ENCODE data around the gene CEP43.
A peak's percentile ranks its signal among the peaks of the same experiment; 100 is the strongest.

The CEP43 gene

DNA sequence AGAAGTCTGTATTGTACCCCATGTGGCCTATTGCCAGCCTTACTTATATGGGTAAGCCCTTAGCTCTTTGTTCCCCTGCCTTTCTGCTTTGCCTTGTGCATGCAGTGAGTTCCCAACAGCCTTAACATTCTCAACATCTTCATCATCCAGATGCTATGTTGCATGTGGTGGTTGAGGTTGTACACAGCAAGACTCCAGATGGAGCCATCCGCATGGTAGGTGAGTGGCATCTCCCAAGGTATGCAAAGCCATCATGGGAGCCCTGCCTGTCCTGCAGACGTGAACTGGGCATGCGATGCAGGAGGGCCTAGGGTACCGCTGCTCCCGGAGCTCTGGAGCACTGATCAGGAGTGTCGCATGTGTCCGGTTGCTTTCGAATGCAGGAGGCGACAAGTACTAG is 16.1 kb downstream of the CEP43 start:
- no peak for DNase-seq

GRCh38 chr6:167020206-167020605 is 21.0 kb downstream of the CEP43 start:
- DNase-seq, result no peak

DNA sequence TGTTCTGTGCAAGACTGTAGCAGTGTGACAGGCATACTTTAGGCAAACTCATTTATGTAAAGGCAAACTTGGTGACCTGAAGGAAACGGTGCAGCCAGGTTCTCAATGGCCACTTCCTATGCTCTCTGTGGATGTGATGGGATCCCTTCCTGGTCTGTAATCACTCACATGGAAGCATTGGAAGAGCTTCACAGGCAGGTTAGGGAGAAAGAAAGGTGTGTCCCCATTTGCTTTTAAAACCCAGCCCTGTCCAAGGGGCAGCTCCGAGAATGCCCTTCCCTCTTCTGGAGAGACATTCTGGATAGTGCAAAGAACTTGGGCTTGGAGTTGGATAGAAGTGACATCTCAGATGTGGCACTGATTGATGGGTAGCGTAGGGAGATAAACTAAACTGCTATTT is 28.1 kb downstream of the CEP43 start:
- no peak for DNase-seq

DNA sequence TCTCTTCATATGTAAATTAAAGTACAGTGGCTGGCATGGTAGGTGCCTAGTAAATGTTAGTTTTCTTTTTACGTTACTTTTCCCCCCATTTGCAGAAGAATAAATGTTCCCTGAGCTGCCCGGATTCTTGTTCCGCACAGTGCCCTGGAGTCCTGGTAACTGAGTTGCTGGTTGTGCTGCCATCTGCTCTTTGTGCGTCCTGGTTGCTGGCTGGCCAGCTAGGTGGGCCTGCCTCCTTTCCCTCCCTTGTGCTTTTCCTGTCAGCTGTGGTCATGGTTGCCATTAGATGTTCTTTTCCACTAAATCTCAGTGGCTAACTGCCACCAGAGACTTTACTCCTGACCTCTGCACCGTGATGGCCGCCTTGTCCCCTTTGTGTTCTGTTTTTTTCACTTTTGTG is 28.6 kb downstream of the CEP43 start:
- no peak for DNase-seq

DNA sequence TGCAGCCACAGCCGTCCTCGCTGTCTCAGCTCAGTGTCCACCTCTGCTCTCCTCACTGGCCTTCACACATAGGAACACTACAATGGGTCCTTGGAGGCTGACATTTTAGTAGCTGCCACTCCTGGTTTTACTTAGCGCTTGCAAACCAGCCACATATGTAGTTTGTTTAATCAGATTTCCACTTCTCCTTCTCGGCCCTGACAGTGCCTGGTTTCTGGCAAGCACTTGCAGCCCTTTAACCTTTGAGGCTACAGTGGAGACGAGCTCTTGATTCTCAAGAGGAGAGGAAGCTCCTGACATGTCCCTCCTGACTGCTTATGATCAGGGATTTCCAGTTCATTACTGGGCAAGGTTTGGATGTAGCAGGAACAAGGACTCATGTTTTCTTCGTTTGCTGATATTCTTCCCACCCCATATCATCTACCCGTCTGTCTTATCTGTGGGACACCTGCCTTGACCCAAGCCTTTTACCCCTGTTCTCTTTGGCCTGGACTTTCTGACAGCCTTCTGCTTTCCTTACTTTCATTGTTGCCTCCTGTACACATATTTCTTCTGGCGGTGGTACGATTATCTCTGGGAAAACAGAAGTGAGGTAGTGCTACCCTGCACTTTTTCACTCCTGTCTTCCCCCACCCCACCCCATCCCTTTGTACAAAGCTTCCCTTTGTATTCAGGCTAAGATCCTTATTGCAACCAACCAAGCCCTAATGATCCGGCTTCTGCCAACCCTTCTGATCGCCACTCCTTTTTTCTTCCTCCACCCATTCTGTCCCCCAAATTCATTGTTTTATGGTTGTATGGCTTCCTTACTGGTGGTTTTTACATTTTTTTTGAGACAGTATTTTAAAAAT is 31.2 kb downstream of the CEP43 start:
- no peak for DNase-seq

DNA sequence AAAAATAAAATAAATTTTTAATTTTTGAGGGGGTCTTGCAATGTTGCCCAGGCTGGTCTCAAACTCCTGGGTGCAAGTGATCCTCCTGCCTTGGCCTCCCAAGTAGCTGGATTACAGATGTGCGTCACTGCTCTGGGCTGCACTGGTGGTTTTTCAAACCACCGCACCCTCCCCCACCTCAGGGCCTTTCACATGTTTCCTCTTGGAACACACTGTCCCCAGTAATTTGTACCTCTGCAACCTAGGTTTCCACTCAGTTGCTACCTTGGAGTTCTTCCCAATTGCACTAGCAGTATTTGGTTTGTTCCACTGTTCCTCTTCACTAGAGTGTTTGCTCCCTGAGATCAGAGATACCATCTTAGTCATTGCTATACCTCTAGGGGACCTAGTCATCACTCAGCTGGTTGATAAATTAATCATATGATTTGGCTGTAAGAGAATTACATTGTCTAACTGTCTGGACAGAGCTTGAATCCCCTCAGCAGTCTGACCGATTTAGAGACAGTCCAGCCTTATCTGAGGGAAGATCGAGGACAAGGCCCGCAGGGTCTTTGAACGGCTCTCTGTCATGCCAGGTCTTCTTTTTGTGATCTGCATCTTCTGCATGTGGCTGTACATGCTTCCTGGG is 32.0 kb downstream of the CEP43 start:
- no peak for DNase-seq

GRCh38 chr6:167034056-167034455 is 34.9 kb downstream of the CEP43 start:
- no peak for DNase-seq

GRCh38 chr6:167037762-167038161 is 38.6 kb downstream of the CEP43 start:
- no peak for DNase-seq

GRCh38 chr6:167044696-167045095 is 45.5 kb downstream of the CEP43 start:
- DNase-seq, result no peak

DNA sequence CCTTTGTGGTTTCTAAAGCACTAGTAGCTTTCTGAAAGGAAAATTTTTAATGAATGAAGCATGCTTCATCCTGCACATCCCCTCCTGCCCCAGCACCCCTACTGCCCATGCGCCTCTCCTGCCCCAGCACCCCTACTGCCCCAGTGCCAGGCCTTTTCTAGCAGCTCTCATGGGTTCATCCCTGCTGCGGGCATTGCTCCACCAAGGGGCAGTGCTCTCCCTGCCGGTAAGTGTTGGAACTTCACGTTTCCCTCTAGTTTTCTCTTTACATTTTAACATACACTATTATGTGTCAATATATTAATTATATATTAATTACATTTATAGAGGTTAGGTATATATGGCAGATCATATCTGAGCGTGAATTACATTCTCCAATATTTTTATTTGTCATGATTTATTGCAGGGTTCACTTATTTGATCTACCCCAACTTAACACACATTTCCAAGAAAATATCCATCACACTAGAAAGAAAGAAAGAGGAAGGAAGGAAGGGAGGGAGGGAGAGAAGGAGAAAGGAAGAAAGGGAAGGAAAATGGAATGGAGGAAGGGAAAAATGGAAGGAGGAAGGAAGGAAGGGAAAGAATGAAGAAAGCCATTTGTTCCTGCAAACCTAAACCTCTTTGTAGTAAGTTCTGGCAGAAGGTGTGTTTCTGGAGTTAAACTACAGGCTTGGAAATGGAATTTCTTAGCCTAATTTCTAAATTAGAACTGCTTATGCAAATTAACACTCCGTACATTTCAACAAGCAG is 46.8 kb downstream of the CEP43 start:
- DNase-seq, result no peak

DNA sequence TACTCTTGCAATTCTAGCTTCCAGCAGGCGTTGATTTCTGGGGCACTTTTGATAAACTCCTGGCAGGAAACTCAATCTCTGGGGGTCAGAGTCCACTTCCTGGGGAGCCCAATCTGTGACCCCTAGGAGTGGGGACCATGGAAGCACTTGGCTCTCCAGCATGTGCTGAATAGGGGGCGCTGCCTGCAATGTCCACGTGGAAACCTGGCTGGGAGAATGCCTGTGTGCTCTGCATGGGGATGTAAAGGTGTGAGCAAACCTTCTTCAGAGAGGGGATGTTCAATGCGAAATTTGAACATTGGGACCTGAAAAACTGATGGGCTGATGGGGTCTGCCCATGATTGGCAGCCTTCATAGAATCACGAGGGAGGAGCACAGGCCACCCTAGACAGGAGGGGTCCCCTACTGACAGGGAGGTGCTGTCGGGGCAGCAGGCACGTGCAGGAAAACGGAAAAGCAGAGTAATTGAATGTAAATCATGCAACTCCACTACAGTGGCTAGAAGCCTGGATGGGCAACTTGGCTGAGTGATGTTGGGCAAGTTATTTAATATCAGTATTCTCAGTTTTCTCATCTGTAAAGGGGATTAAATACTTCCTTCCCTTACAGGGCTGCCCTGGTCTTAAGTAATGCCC is 47.8 kb downstream of the CEP43 start:
- no peak for DNase-seq

GRCh38 chr6:167047554-167047953 is 48.4 kb downstream of the CEP43 start:
- DNase-seq, result peak; percentile 61
